ENCODE data around the gene B3GNT4. TPM values are rescaled to one million over a fixed set of nuclear protein-coding genes. Genes with fewer than 3 reads are reported as not detected.
"Not testable (repeated sequence)": the region's sequence is repeated elsewhere in the genome, so short reads cannot be mapped to it uniquely, and the experiment has no call there.

The B3GNT4 gene
- total and polyA plus RNA-seq, 11 donors = 0.11 to 0.27 TPM; not detected in 9

DNA sequence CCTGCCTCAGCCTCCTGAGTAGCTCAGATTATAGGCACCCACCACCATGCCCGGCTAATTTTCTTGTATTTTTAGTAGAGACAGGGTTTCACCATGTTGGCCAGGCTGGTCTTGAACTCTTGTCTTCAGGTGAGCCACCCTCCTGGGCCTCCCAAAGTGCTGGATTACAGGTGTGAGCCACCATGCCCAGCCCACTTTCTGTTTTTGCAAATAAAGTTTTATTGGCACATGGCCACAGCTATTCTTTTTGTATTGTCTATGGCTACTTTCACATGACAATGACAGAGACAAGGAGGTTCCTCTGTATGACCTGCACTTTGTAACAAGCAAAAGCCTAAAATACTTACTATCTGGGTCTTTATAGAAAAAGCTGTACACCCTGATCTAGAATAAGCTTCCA is 42.0 kb downstream of the B3GNT4 start:
- H3K4me1 ChIP-seq = no peaks in the 10 kb centered on the region
- H3K9me3 ChIP-seq = no peaks in the 10 kb centered on the region
- no peak overlapping the region for H3K4me3 ChIP-seq
- H3K36me3 ChIP-seq = peaks cover 0 to 79% (median 63%) of the 10 kb centered on the region in 9 donors
- intact Hi-C loops (cut with DNase I) = no loop called here
- TF ChIP-seq, protein P1, sequence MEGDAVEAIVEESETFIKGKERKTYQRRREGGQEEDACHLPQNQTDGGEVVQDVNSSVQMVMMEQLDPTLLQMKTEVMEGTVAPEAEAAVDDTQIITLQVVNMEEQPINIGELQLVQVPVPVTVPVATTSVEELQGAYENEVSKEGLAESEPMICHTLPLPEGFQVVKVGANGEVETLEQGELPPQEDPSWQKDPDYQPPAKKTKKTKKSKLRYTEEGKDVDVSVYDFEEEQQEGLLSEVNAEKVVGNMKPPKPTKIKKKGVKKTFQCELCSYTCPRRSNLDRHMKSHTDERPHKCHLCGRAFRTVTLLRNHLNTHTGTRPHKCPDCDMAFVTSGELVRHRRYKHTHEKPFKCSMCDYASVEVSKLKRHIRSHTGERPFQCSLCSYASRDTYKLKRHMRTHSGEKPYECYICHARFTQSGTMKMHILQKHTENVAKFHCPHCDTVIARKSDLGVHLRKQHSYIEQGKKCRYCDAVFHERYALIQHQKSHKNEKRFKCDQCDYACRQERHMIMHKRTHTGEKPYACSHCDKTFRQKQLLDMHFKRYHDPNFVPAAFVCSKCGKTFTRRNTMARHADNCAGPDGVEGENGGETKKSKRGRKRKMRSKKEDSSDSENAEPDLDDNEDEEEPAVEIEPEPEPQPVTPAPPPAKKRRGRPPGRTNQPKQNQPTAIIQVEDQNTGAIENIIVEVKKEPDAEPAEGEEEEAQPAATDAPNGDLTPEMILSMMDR (IDR thresholded peaks at IDR 0.05) = no peak
- TF ChIP-seq POLR2A (IDR thresholded peaks at IDR 0.05) = no peak
- ATAC-seq = no peak
- DNase-seq = no peak
- peak overlapping the region in 1 of 12 donors; percentile 59 for H3K27ac ChIP-seq
- H3K27me3 ChIP-seq = no peaks in the 10 kb centered on the region
- WGBS, 4 donors = 87 to 100% (median 94%) methylated on average over 1 of the region's 1 CpG

DNA sequence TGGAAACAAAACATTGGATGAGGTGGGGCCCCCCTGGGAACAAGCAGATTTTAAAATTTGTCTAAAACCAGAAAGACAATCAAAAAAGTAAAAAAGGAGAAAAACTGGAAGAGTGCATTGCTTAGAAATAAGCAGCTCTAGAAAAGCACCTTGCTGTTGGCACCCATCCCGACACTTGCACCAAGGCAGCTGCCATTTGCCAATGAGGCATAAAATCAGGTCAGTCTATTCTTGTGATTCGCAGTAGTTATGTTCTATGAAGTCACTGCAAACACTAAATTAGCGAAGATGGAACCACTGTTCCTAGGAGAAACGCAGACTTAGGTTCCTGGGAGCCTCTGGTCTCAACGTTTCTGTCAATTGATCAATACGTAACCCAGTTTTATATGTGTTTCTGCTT is 46.5 kb downstream of the B3GNT4 start:
- H3K36me3 ChIP-seq = peaks cover 0 to 61% (median 43%) of the 10 kb centered on the region in 9 donors
- DNase-seq (no peak), ATAC-seq (no peak)
- no peak overlapping the region for H3K27ac ChIP-seq
- H3K27me3 ChIP-seq = no peaks in the 10 kb centered on the region
- no peak overlapping the region for H3K4me3 ChIP-seq
- 93 to 97% (median 97%) methylated on average over 6 of the region's 6 CpGs for WGBS, 4 donors
- H3K4me1 ChIP-seq = no peaks in the 10 kb centered on the region
- TF ChIP-seq, protein P1 (IDR thresholded peaks at IDR 0.05) = no peak
- TF ChIP-seq POLR2A (IDR thresholded peaks at IDR 0.05) = no peak
- no peaks in the 10 kb centered on the region for H3K9me3 ChIP-seq
- intact Hi-C loops (cut with DNase I) = no loop called here

DNA sequence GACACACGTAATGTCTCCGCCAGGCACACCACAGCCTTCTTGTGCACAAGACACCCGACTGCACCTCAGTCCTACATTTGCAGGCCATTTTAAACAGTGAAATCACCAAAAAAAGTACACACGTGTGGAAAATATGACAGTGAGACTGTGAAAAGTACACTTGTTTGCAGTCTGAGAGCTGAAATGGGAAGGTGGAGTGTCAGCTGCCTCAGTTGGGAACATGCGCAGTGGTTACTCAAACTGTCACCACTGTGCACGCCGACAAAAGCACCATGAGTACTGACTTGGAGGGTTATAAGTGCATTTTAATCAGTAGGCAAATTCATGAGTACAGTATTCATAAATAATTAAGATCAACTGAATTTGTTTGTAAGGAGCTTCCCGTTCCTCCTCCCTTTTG is 47.0 kb downstream of the B3GNT4 start:
- H3K36me3 ChIP-seq = peaks cover 0 to 66% (median 43%) of the 10 kb centered on the region in 9 donors
- TF ChIP-seq, protein P1 (IDR thresholded peaks at IDR 0.05) = no peak

DNA sequence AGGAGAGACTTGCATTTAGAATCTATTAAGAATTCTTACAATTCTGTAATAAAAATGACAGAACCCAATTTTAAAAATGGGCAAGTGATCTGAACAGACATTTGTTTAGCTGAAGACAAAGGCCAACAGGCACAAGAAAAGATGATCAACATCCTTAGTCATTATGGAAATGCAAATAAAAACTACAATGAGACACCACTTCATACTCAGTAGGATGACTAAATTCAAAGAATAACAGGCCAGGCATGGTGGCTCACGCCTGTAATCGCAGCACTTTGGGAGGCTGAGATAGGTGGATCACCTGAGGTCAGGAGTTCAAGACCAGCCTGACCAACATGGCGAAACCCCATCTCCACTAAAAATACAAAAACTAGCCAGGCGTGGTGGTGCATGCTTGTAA is 55.0 kb downstream of the B3GNT4 start:
- 89 to 98% (median 94%) methylated on average over 4 of the region's 4 CpGs for WGBS, 4 donors

More for the DNA sequence above, 47.0 kb downstream of the B3GNT4 start:
- Histone ChIP-seq H3K27me3 (no peaks in the 10 kb centered on the region), H3K4me3 (no peak overlapping the region), H3K27ac (no peak overlapping the region), H3K4me1 (no peaks in the 10 kb centered on the region), H3K9me3 (no peaks in the 10 kb centered on the region)
- intact Hi-C loops (cut with DNase I) = no loop called here
- ATAC-seq (no peak), DNase-seq (no peak)
- WGBS, 4 donors = 94 to 96% (median 96%) methylated on average over 8 of the region's 8 CpGs

More for the DNA sequence above, 55.0 kb downstream of the B3GNT4 start:
- H3K27me3 ChIP-seq; DNase-seq; H3K4me1 ChIP-seq; ATAC-seq; H3K27ac ChIP-seq; intact Hi-C loops (cut with DNase I); H3K9me3 ChIP-seq; H3K4me3 ChIP-seq: not testable (repeated sequence)
- peaks cover 0 to 97% (median 79%) of the 10 kb centered on the region in 9 donors for H3K36me3 ChIP-seq

Other genes with a start within 250 kb of the B3GNT4 start
- 10 to 100 TPM; 11.4 to 22.1 (median 14.3) TPM for gene BCL7A, start 181.8 kb upstream of the B3GNT4 start, total RNA-seq
- gene BCL7A, start 181.8 kb upstream of the B3GNT4 start, polyA plus RNA-seq = 10 to 100 TPM in 1 of 2 donors, 1 to 10 TPM in 1; 4.0 to 14.4 TPM
- gene MLXIP, start 125.0 kb upstream of the B3GNT4 start, total RNA-seq = 10 to 100 TPM; 14.3 to 39.6 (median 22.7) TPM
- 10 to 100 TPM; 19.8 to 31.7 TPM for gene MLXIP, start 125.0 kb upstream of the B3GNT4 start, polyA plus RNA-seq
- gene IL31, start 29.5 kb upstream of the B3GNT4 start, total RNA-seq = not detected
- gene IL31, start 29.5 kb upstream of the B3GNT4 start, polyA plus RNA-seq = not detected
- 1 to 10 TPM in 2 of 9 donors, under 1 TPM in 6, not detected in 1; 0.31 to 1.9 (median 0.92) TPM for gene LRRC43, start 20.6 kb upstream of the B3GNT4 start, total RNA-seq
- gene LRRC43, start 20.6 kb upstream of the B3GNT4 start, polyA plus RNA-seq = under 1 TPM; 0.15 to 0.38 TPM
- gene DIABLO, start 22.3 kb downstream of the B3GNT4 start, total RNA-seq = 10 to 100 TPM; 27.9 to 64.4 (median 34.8) TPM
- gene DIABLO, start 22.3 kb downstream of the B3GNT4 start, polyA plus RNA-seq = 10 to 100 TPM; 26.4 to 72.6 TPM
- gene VPS33A, start 62.8 kb downstream of the B3GNT4 start, total RNA-seq = 10 to 100 TPM in 7 of 9 donors, 1 to 10 TPM in 2; 7.3 to 16.7 (median 13.2) TPM
- 10 to 100 TPM in 1 of 2 donors, 1 to 10 TPM in 1; 5.6 to 13.8 TPM for gene VPS33A, start 62.8 kb downstream of the B3GNT4 start, polyA plus RNA-seq
- 100 to 1,000 TPM in 6 of 9 donors, 10 to 100 TPM in 3; 71.1 to 173 (median 107) TPM for gene CLIP1, start 219.0 kb downstream of the B3GNT4 start, total RNA-seq
- gene CLIP1, start 219.0 kb downstream of the B3GNT4 start, polyA plus RNA-seq = 10 to 100 TPM; 31.9 to 76.8 TPM

Measured in heart left ventricle (tissue), 16 donors.